ENCODE results near the gene ANKEF1.

Gene ANKEF1

DNA sequence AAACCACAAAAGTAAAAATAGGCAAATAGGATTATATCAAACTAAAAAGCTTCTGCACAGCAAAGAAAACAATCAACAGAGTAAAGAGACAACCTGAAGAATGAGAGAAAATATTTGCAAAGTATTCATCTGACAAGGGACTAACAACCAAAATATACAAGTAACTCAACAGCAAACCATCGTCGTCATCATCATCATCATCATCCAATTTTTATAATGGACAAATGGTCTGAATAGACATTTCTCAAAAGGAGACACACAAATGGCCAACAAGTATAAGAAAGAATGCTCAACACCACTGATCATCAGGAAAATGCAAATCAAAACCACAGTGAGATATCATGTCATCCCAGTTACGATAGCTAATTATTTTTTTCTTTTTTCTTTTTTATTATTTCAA is 62.0 kb downstream of the ANKEF1 start:
- no peak overlapping the region for H3K4me3 ChIP-seq (ENCODE audit: low read depth, low read length)
- TF ChIP-seq, protein P1, sequence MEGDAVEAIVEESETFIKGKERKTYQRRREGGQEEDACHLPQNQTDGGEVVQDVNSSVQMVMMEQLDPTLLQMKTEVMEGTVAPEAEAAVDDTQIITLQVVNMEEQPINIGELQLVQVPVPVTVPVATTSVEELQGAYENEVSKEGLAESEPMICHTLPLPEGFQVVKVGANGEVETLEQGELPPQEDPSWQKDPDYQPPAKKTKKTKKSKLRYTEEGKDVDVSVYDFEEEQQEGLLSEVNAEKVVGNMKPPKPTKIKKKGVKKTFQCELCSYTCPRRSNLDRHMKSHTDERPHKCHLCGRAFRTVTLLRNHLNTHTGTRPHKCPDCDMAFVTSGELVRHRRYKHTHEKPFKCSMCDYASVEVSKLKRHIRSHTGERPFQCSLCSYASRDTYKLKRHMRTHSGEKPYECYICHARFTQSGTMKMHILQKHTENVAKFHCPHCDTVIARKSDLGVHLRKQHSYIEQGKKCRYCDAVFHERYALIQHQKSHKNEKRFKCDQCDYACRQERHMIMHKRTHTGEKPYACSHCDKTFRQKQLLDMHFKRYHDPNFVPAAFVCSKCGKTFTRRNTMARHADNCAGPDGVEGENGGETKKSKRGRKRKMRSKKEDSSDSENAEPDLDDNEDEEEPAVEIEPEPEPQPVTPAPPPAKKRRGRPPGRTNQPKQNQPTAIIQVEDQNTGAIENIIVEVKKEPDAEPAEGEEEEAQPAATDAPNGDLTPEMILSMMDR (IDR thresholded peaks at IDR 0.05; ENCODE audit: low read depth, low read length), result no peak
- no peak for TF ChIP-seq MYC (IDR thresholded peaks at IDR 0.05; ENCODE audit: low read depth, low read length)
- TF ChIP-seq POLR2A (IDR thresholded peaks at IDR 0.05; ENCODE audit: extremely low read depth, insufficient read length), result no peak
- DNase-seq (ENCODE audit: low read depth), result no peak

DNA sequence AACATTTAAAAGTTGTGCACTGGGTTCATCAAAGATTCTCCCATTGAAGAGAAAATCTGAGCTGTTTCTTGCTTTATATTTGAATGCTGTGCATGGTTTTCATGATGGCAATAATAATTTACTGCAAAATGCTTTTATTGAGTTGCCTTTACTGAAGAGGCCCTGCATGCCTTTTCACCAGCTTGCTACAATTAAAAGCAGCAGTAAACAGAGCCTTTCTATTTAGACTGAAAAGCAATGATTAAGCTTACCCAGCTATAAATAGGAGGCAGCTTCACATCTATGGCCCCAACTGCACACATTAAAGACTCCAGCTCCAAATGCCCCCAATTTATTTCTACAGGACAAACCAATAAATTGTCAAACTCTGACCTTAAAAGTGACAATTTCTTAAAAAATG is 70.3 kb downstream of the ANKEF1 start:
- H3K4me3 ChIP-seq (ENCODE audit: low read depth, low read length), result no peak overlapping the region
- TF ChIP-seq POLR2A (IDR thresholded peaks at IDR 0.05; ENCODE audit: extremely low read depth, insufficient read length) (no peak), MYC (IDR thresholded peaks at IDR 0.05; ENCODE audit: low read depth, low read length) (no peak)
- TF ChIP-seq, protein P2, sequence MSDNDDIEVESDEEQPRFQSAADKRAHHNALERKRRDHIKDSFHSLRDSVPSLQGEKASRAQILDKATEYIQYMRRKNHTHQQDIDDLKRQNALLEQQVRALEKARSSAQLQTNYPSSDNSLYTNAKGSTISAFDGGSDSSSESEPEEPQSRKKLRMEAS (IDR thresholded peaks at IDR 0.05; ENCODE audit: low read depth, low read length), result no peak
- TF ChIP-seq, protein P1 (IDR thresholded peaks at IDR 0.05; ENCODE audit: low read depth, low read length), result no peak
- no peak for DNase-seq (ENCODE audit: low read depth)
